HepG2 (cell line): ENCODE data around the gene CEP43. TPM values are rescaled to one million over a fixed set of nuclear protein-coding genes. Genes with fewer than 3 reads are reported as not detected.

Experiments
- ATAC-seq: fragments of 200-7000 bp; cut with Tn5 transposase; 3 replicates; pipeline ENCODE4 v1.9.1; 2020; ENCODE audit warnings: mild to moderate bottlenecking, moderate library complexity
- BruUV-seq: library from RNA; stranded (reverse); fragments of 400-500 nt; replicated peaks from 2 replicates; lab custom pipeline; 2021; lab: Mats Ljungman, UMichigan
- CTCF ChIA-PET: fragments of 300-600 bp; formaldehyde crosslinking; extraction: SDS; loops from one replicate; lab custom pipeline; 2021; ENCODE audit warnings: low total read pairs, inconsistent platforms, low intra/inter-chr PET ratio; lab: Yijun Ruan, JAX
- POLR2A ChIA-PET: fragments of 350-600 bp; sonication (Branson Sonifier 250); formaldehyde crosslinking; loops from one replicate; lab custom pipeline; 2020; ENCODE audit warnings: antibody characterized with exemption, inconsistent platforms; lab: Yijun Ruan, JAX
- DNase-seq: peaks from one replicate; pipeline ENCODE4 v3.0.0-alpha.2; 2015; ENCODE audit warnings: low spot score
- FAIRE-seq: peaks from 3 replicates; lab custom pipeline; 2011; peaks lifted over from hg19 to GRCh38; lab: Jason Lieb, UNC
- H2AFZ ChIP-seq: one replicate; pipeline ENCODE4 v1.6.1; 2011; ENCODE audit warnings: low read length, inconsistent platforms
- H3K27ac ChIP-seq: fragments of 300-600 bp; 3 replicates; pipeline ENCODE4 v1.8.0; 2011; ENCODE audit warnings: mixed run types, mild to moderate bottlenecking, mixed read lengths, low read length, inconsistent platforms; ENCODE audit not compliant: insufficient read depth; ENCODE audit errors: extremely low read length
- H3K27me3 ChIP-seq, 2 experiments: fragments of 200-600 bp in 1 of 2; 2 replicates in 1 of 2; 3 replicates in 1 of 2; pipeline versions ENCODE4 v1.6.0 to v1.8.0; 2011; ENCODE audit warnings: low read length in 2 of 2, mild to moderate bottlenecking in 2 of 2, moderate library complexity in 2 of 2, inconsistent platforms in 1 of 2; ENCODE audit not compliant: insufficient read depth in 2 of 2, control insufficient read depth in 1 of 2
- H3K36me3 ChIP-seq, 2 experiments: fragments of 200-600 bp in 1 of 2; replicated peaks in 1 of 2; 2 replicates in 1 of 2; 3 replicates in 1 of 2; pipeline versions ENCODE4 v1.5.1 to v1.8.0; 2011; ENCODE audit warnings: low read length in 2 of 2, inconsistent platforms in 1 of 2; ENCODE audit not compliant: insufficient read depth in 2 of 2, control insufficient read depth in 1 of 2
- H3K4me1 ChIP-seq: 2 replicates; pipeline ENCODE4 v1.5.1; 2012; ENCODE audit warnings: low read length, inconsistent platforms; ENCODE audit not compliant: insufficient read depth
- H3K4me2 ChIP-seq: 2 replicates; pipeline ENCODE4 v1.6.0; 2011; ENCODE audit warnings: low read depth, low read length, inconsistent platforms
- H3K4me3 ChIP-seq, 3 experiments: fragments of 200-600 bp in 1 of 3; sonication (generic), shearing (Covaris generic) in 1 of 3; replicated peaks in 1 of 3; 2 replicates each; pipeline ENCODE4 v1.5.1; 2011 to 2016; ENCODE audit warnings: low read length in 3 of 3, inconsistent platforms in 2 of 3, low read depth in 2 of 3, mild to moderate bottlenecking in 2 of 3, control low read depth in 1 of 3, mixed read lengths in 1 of 3; ENCODE audit not compliant: insufficient read depth in 1 of 3
- H3K79me2 ChIP-seq: one replicate; pipeline ENCODE4 v1.6.1; 2011; ENCODE audit warnings: low read length, inconsistent platforms; ENCODE audit not compliant: insufficient read depth
- H3K9ac ChIP-seq: 2 replicates; pipeline ENCODE4 v1.6.0; 2011; ENCODE audit warnings: mild to moderate bottlenecking, low read depth, low read length, inconsistent platforms; ENCODE audit not compliant: insufficient read depth
- H3K9me3 ChIP-seq: 2 replicates; pipeline ENCODE4 v1.5.1; 2012; ENCODE audit warnings: mild to moderate bottlenecking, low read length
- H4K20me1 ChIP-seq: 2 replicates; pipeline ENCODE4 v1.6.0; 2011; ENCODE audit warnings: inconsistent platforms, mild to moderate bottlenecking, low read length, moderate library complexity; ENCODE audit not compliant: insufficient read depth
- SMARCC2 ChIP-seq: fragments of 450-650 bp; IDR thresholded peaks from 2 replicates; pipeline ENCODE4 v1.6.1; 2017; ENCODE audit warnings: antibody characterized with exemption, mild to moderate bottlenecking
- ZNF350 ChIP-seq: sonication (generic); formaldehyde crosslinking; IDR thresholded peaks from 2 replicates; pipeline ENCODE4 v1.4.0; 2020; ENCODE audit warnings: mild to moderate bottlenecking, low read depth, missing genetic modification reagents, borderline replicate concordance
- WGBS: methylation state at CpG from one replicate; pipeline ENCODE4 v1.1.6; 2017; ENCODE audit warnings: low lambda C conversion rate; 5-methylcytosine and 5-hydroxymethylcytosine counted together
- in situ Hi-C: cut with HindIII; loops from 2 replicates; pipeline ENCODE4 v1.10.0; 2017; ENCODE audit warnings: low pct_unique_long_range_greater_than_20kb; ENCODE audit not compliant: extremely low pct_ligation_motif_present
- intact Hi-C: fragments of 100-400 bp; cut with micrococcal nuclease; formaldehyde crosslinking; loops from one replicate; pipeline ENCODE4 v1.10.0; 2022; ENCODE audit not compliant: unreplicated experiment
- polyA plus RNA-seq, 8 experiments: library from polyadenylated mRNA; depleted of rRNA in 3 of 8; stranded (reverse) in 7 of 8; unstranded in 1 of 8; fragments of >200 nt; fragmentation: Illumina TruSeq in 4 of 8; extraction: Trizol in 4 of 8; gene quantifications; 2 replicates each; pipeline versions ENCODE4 v1.2.1 to v1.2.3, GENCODE V29; 2011 to 2016; ENCODE audit warnings: low read depth in 4 of 8, missing spikeins in 1 of 8, mixed read lengths in 1 of 8; ENCODE audit not compliant: insufficient read depth in 1 of 8
- total RNA-seq, 5 experiments: library from RNA; depleted of rRNA; stranded (reverse); fragments of >200 nt; fragmentation: Illumina TruSeq; extraction: Trizol; gene quantifications; 2 replicates each; pipeline ENCODE4 v1.2.3, GENCODE V29; 2016; ENCODE audit warnings: low read depth in 1 of 5
- TF ChIP-seq, protein P1 (sequence below): sonication (generic); formaldehyde crosslinking; IDR thresholded peaks from 2 replicates; pipeline ENCODE4 v1.4.0; 2020; ENCODE audit warnings: missing genetic modification reagents, borderline replicate concordance
- TF ChIP-seq, protein P2 (sequence below): sonication (generic); formaldehyde crosslinking; IDR thresholded peaks from 2 replicates; pipeline ENCODE4 v1.4.0; 2020; ENCODE audit warnings: missing genetic modification reagents
- TF ChIP-seq, protein P3 (sequence below): sonication (generic); formaldehyde crosslinking; IDR thresholded peaks from 2 replicates; pipeline ENCODE4 v1.5.0; 2020; ENCODE audit warnings: mild to moderate bottlenecking, missing genetic modification reagents

Gene CEP43
- total and polyA plus RNA-seq, 2 of the 13 experiments (the other 11 are each of a cell fraction or from before 2014, with no cell fraction given) = 29.3 to 73.9 TPM

DNA sequence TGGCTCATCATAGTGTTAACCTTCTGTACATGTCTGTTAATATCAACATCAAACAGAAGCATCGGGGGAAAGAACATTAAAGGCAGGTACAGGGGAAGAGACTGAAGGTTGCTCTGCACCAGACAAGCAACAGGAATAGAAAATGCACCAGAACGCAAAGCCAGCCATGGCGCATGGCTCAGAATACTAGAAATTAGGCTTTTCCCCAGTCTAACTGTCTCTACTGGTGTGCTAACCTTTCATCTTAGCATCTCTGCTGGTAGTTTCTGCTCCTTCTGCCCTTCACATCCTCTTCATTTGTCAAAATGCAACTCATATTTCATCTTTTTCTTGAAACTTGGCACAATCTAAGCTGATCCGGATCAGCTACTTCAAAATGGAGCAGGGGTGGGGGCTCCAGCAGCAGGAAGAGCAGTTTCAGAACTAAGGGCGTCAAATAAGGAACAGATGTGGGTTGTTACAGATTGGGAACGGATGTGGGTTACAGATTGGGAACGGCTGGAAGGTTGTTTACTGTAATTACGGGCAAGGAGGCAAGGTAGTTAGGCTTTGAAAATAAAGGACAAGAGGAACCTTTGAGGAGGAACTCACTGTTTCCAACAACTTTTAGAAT is 29.7 kb upstream of the CEP43 start:
- Histone ChIP-seq H2AFZ (no peak overlapping the region), H3K4me3 (no peak overlapping the region), H4K20me1 (no peaks in the 10 kb centered on the region), H3K27ac (no peak overlapping the region), H3K4me1 (peaks cover 1% of the 10 kb centered on the region), H3K36me3 (peaks cover 2 to 3% of the 10 kb centered on the region in 2 experiments; a peak in 1 of 5 replicates), H3K9ac (no peak overlapping the region), H3K27me3 (no peaks in the 10 kb centered on the region), H3K9me3 (no peaks in the 10 kb centered on the region), H3K4me2 (no peak overlapping the region), H3K79me2 (no peaks in the 10 kb centered on the region)
- intact Hi-C loops = no loop called here
- TF ChIP-seq SMARCC2 = no peak
- TF ChIP-seq, protein P1, sequence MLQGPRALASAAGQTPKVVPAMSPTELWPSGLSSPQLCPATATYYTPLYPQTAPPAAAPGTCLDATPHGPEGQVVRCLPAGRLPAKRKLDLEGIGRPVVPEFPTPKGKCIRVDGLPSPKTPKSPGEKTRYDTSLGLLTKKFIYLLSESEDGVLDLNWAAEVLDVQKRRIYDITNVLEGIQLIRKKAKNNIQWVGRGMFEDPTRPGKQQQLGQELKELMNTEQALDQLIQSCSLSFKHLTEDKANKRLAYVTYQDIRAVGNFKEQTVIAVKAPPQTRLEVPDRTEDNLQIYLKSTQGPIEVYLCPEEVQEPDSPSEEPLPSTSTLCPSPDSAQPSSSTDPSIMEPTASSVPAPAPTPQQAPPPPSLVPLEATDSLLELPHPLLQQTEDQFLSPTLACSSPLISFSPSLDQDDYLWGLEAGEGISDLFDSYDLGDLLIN (CRISPR knock-in tag) = no peak
- no peak for TF ChIP-seq ZNF350 (CRISPR knock-in tag)
- TF ChIP-seq, protein P2, sequence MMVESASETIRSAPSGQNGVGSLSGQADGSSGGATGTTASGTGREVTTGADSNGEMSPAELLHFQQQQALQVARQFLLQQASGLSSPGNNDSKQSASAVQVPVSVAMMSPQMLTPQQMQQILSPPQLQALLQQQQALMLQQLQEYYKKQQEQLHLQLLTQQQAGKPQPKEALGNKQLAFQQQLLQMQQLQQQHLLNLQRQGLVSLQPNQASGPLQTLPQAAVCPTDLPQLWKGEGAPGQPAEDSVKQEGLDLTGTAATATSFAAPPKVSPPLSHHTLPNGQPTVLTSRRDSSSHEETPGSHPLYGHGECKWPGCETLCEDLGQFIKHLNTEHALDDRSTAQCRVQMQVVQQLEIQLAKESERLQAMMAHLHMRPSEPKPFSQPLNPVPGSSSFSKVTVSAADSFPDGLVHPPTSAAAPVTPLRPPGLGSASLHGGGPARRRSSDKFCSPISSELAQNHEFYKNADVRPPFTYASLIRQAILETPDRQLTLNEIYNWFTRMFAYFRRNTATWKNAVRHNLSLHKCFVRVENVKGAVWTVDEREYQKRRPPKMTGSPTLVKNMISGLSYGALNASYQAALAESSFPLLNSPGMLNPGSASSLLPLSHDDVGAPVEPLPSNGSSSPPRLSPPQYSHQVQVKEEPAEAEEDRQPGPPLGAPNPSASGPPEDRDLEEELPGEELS (CRISPR knock-in tag) = no peak
- TF ChIP-seq, protein P3, sequence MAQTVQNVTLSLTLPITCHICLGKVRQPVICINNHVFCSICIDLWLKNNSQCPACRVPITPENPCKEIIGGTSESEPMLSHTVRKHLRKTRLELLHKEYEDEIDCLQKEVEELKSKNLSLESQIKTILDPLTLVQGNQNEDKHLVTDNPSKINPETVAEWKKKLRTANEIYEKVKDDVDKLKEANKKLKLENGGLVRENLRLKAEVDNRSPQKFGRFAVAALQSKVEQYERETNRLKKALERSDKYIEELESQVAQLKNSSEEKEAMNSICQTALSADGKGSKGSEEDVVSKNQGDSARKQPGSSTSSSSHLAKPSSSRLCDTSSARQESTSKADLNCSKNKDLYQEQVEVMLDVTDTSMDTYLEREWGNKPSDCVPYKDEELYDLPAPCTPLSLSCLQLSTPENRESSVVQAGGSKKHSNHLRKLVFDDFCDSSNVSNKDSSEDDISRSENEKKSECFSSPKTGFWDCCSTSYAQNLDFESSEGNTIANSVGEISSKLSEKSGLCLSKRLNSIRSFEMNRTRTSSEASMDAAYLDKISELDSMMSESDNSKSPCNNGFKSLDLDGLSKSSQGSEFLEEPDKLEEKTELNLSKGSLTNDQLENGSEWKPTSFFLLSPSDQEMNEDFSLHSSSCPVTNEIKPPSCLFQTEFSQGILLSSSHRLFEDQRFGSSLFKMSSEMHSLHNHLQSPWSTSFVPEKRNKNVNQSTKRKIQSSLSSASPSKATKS = no peak
- ATAC-seq (no peak), DNase-seq (no peak), FAIRE-seq (no peak)
- ChIA-PET POLR2A (no interaction called here), CTCF (no interaction called here)
- in situ Hi-C loops = no loop called here
- WGBS = 94% methylated on average over 8 of the region's 8 CpGs
- no TSS peak for BruUV-seq
